Measurements from ENCODE around the gene GRIK3.

GRIK3 gene

GRCh38 chr1:36927826-36928225 is 106.5 kb downstream of the GRIK3 start:
- no peaks in the 10 kb centered on the region for H3K4me1 ChIP-seq (ENCODE audit: control insufficient read depth, low read length)
- no peaks in the 10 kb centered on the region for H3F3A ChIP-seq (ENCODE audit: control insufficient read depth, insufficient read depth)
- H3K4me3 ChIP-seq (ENCODE audit: low read length): no peak overlapping the region
- no peaks in the 10 kb centered on the region; the same call in 1 of the 2 replicates for H4K20me1 ChIP-seq (ENCODE audit: control insufficient read depth, insufficient read depth, low read depth, low read length)
- no peak overlapping the region for H3K4me2 ChIP-seq (ENCODE audit: low read length)
- H3K79me2 ChIP-seq (ENCODE audit: control insufficient read depth, low read length): no peaks in the 10 kb centered on the region
- no peak overlapping the region for H3K27ac ChIP-seq (ENCODE audit: low read depth, low read length)
- no peaks in the 10 kb centered on the region for H3K36me3 ChIP-seq (ENCODE audit: control insufficient read depth, low read length)
- no peaks in the 10 kb centered on the region for H3K9me3 ChIP-seq (ENCODE audit: control insufficient read depth, insufficient read depth, low read length)
- H3K9me2 ChIP-seq (replicated peaks; ENCODE audit: control insufficient read depth, low read length): no peaks in the 10 kb centered on the region
- TF ChIP-seq CTCF (IDR thresholded peaks at IDR 0.05; ENCODE audit: low read depth, low read length, poor library complexity, severe bottlenecking): no peak
- no peak for TF ChIP-seq EZH2phosphoT487 (IDR thresholded peaks at IDR 0.05; ENCODE audit: borderline replicate concordance, low read length)
- no peaks in the 10 kb centered on the region for H3K27me3 ChIP-seq (ENCODE audit: control insufficient read depth, low read length)

GRCh38 chr1:36925251-36925650 is 109.1 kb downstream of the GRIK3 start:
- no peak for TF ChIP-seq EZH2phosphoT487 (IDR thresholded peaks at IDR 0.05; ENCODE audit: borderline replicate concordance, low read length)
- TF ChIP-seq CTCF (IDR thresholded peaks at IDR 0.05; ENCODE audit: low read depth, low read length, poor library complexity, severe bottlenecking): no peak
- Histone ChIP-seq H3K9me2 (replicated peaks; ENCODE audit: control insufficient read depth, low read length) (no peaks in the 10 kb centered on the region), H3K27ac (ENCODE audit: low read depth, low read length) (no peak overlapping the region), H3K4me3 (ENCODE audit: low read length) (no peak overlapping the region), H3K4me1 (ENCODE audit: control insufficient read depth, low read length) (no peaks in the 10 kb centered on the region), H3K27me3 (ENCODE audit: control insufficient read depth, low read length) (no peaks in the 10 kb centered on the region), H3K4me2 (ENCODE audit: low read length) (no peak overlapping the region), H4K20me1 (ENCODE audit: control insufficient read depth, insufficient read depth, low read depth, low read length) (no peaks in the 10 kb centered on the region; the same call in 1 of the 2 replicates), H3K36me3 (ENCODE audit: control insufficient read depth, low read length) (no peaks in the 10 kb centered on the region), H3K79me2 (ENCODE audit: control insufficient read depth, low read length) (no peaks in the 10 kb centered on the region), H3K9me3 (ENCODE audit: control insufficient read depth, insufficient read depth, low read length) (no peaks in the 10 kb centered on the region), H3F3A (ENCODE audit: control insufficient read depth, insufficient read depth) (no peaks in the 10 kb centered on the region)

- TF ChIP-seq EZH2phosphoT487 (IDR thresholded peaks at IDR 0.05; ENCODE audit: borderline replicate concordance, low read length) (no peak), CTCF (IDR thresholded peaks at IDR 0.05; ENCODE audit: low read depth, low read length, poor library complexity, severe bottlenecking) (no peak)
- Histone ChIP-seq H4K20me1 (ENCODE audit: control insufficient read depth, insufficient read depth, low read depth, low read length) (no peaks in the 10 kb centered on the region; the same call in 1 of the 2 replicates), H3K9me2 (replicated peaks; ENCODE audit: control insufficient read depth, low read length) (no peaks in the 10 kb centered on the region), H3K9me3 (ENCODE audit: control insufficient read depth, insufficient read depth, low read length) (no peaks in the 10 kb centered on the region), H3K27me3 (ENCODE audit: control insufficient read depth, low read length) (no peaks in the 10 kb centered on the region), H3K4me1 (ENCODE audit: control insufficient read depth, low read length) (no peaks in the 10 kb centered on the region), H3K4me2 (ENCODE audit: low read length) (no peak overlapping the region), H3K79me2 (ENCODE audit: control insufficient read depth, low read length) (no peaks in the 10 kb centered on the region), H3K4me3 (ENCODE audit: low read length) (no peak overlapping the region), H3F3A (ENCODE audit: control insufficient read depth, insufficient read depth) (no peaks in the 10 kb centered on the region), H3K36me3 (ENCODE audit: control insufficient read depth, low read length) (no peaks in the 10 kb centered on the region), H3K27ac (ENCODE audit: low read depth, low read length) (no peak overlapping the region)
Measured at GRCh38 chr1:36924282-36924811, 110.0 kb downstream of the GRIK3 start.

Data from DOHH2 (cell line).